ENCODE results near the gene HNRNPA1L2. TPM values are rescaled to one million over a fixed set of nuclear protein-coding genes. Genes with fewer than 3 reads are reported as not detected.
A peak's percentile ranks its signal among the peaks of the same experiment; 100 is the strongest.
"Not testable (repeated sequence)": the region's sequence is repeated elsewhere in the genome, so short reads cannot be mapped to it uniquely, and the experiment has no call there.

Gene HNRNPA1L2
- total RNA-seq (2021) = 10.6 and 11.1 TPM in 2 replicates
- long read RNA-seq = 0 reads

GRCh38 chr13:52642131-52642530, at the start of gene HNRNPA1L2:
TSS of gene HNRNPA1L2 (plus strand) at chr13:52642431. CDS start at chr13:52642493, 62 bp downstream.
- H3K4me1 Mint-ChIP-seq = peaks cover 0 to 9% of the 10 kb centered on the region in 2 experiments; a peak in 3 of 4 replicates
- no peaks in the 10 kb centered on the region for H3K27me3 Mint-ChIP-seq (ENCODE audit: low read depth)
- Histone ChIP-seq H2BK15ac (ENCODE audit: low read depth, low read length) (no peak within 1 kb of the TSS), H3K79me1 (ENCODE audit: insufficient read depth, low read depth, low read length, poor library complexity, severe bottlenecking) (no peaks in the 10 kb centered on the region), H3K27ac (ENCODE audit: insufficient read length, low read depth, low read length) (no peak within 1 kb of the TSS), H3K23me2 (ENCODE audit: insufficient read length, low read depth, low read length, poor library complexity, severe bottlenecking) (no peaks in the 10 kb centered on the region), H3K9ac (ENCODE audit: extremely low read depth, insufficient read length, low read length) (no peak within 1 kb of the TSS), H4K5ac (ENCODE audit: insufficient read length, low read depth, low read length) (no peak within 1 kb of the TSS), H3K4me1 (ENCODE audit: insufficient read depth, low read length) (no peaks in the 10 kb centered on the region), H3K4me2 (ENCODE audit: insufficient read depth, insufficient read length, low read length) (no peak within 1 kb of the TSS), H4K8ac (replicated peaks; ENCODE audit: insufficient read length, low read depth, low read length) (no peak within 1 kb of the TSS), H2BK120ac (ENCODE audit: low read depth, low read length, poor library complexity, severe bottlenecking) (no peak within 1 kb of the TSS), H3K27me3 (ENCODE audit: insufficient read depth, low read length) (no peaks in the 10 kb centered on the region), H2BK20ac (ENCODE audit: low read depth, low read length, poor library complexity, severe bottlenecking) (no peak within 1 kb of the TSS), H3K4ac (ENCODE audit: low read depth, low read length) (no peak within 1 kb of the TSS), H2AK5ac (ENCODE audit: insufficient read length, low read length) (no peak within 1 kb of the TSS), H3K79me2 (ENCODE audit: insufficient read depth, low read length) (no peaks in the 10 kb centered on the region), H4K91ac (ENCODE audit: insufficient read length, low read depth, low read length) (no peak within 1 kb of the TSS), H2AFZ (ENCODE audit: low read length) (no peak within 1 kb of the TSS), H4K20me1 (ENCODE audit: control insufficient read depth, insufficient read depth, insufficient read length) (no peaks in the 10 kb centered on the region), H3K18ac (ENCODE audit: insufficient read length, low read depth, low read length) (no peak within 1 kb of the TSS), H3K23ac (ENCODE audit: insufficient read length, low read depth, low read length) (no peak within 1 kb of the TSS), H3K9me3 (ENCODE audit: control insufficient read depth, low read depth, low read length) (no peaks in the 10 kb centered on the region), H3K56ac (ENCODE audit: insufficient read length, low read depth, low read length) (no peak within 1 kb of the TSS), H3K14ac (ENCODE audit: insufficient read depth, low read length) (no peak within 1 kb of the TSS), H2BK12ac (ENCODE audit: insufficient read length, low read depth, low read length) (no peak within 1 kb of the TSS), H3T11ph (ENCODE audit: low read length) (no peak within 1 kb of the TSS), H2BK5ac (ENCODE audit: insufficient read length, low read length) (no peak within 1 kb of the TSS)
- DNase-seq = no peak
- H3K4me3 Mint-ChIP-seq = no peak within 1 kb of the TSS
- H3K27ac Mint-ChIP-seq = peak within 1 kb of the TSS in 1 of 3 experiments; percentile 60; a peak in 1 of 7 replicates
- no peaks in the 10 kb centered on the region for H3K9me3 Mint-ChIP-seq
- no CpG with 5 or more reads among the region's 7 CpGs for WGBS (ENCODE audit: extremely low coverage, insufficient read length, low lambda C conversion rate)
- TF ChIP-seq CTCF (conservative IDR thresholded peaks at IDR 0.05) = no peak
- peaks cover 0 to 18% (median 2%) of the 10 kb centered on the region in 3 experiments; a peak in 3 of 7 replicates for H3K36me3 Mint-ChIP-seq (ENCODE audit: insufficient read depth in 1 of 3, low read depth in 3 of 3)

DNA sequence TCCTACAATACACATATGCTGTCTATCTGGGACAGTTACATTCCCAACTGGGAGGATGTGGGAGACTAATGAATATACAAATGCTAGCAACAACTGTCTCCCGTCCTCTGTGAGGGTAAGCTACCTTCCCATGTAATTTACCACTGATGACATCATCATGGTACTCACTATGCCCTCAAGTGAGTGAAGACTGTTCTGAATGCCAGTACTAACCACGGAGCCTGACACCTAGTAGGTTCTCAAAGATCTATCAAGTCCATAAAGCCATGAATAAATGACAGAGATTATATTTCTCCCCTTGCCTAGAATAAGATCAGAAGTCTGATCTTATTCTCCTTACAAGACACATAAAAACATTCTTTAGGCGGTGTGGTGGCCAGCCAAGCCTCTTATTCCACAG, 49.1 kb upstream of the HNRNPA1L2 start:
- H3K4me3 Mint-ChIP-seq; H2BK5ac ChIP-seq (ENCODE audit: insufficient read length, low read length); H3K27ac Mint-ChIP-seq; H3K23ac ChIP-seq (ENCODE audit: insufficient read length, low read depth, low read length); H2BK120ac ChIP-seq (ENCODE audit: low read depth, low read length, poor library complexity, severe bottlenecking); H2BK15ac ChIP-seq (ENCODE audit: low read depth, low read length); H3K56ac ChIP-seq (ENCODE audit: insufficient read length, low read depth, low read length); H3K27ac ChIP-seq (ENCODE audit: insufficient read length, low read depth, low read length); H3K27me3 Mint-ChIP-seq (ENCODE audit: low read depth); H4K91ac ChIP-seq (ENCODE audit: insufficient read length, low read depth, low read length); H3K9me3 ChIP-seq (ENCODE audit: control insufficient read depth, low read depth, low read length); H4K5ac ChIP-seq (ENCODE audit: insufficient read length, low read depth, low read length); H3K4ac ChIP-seq (ENCODE audit: low read depth, low read length); H3K79me2 ChIP-seq (ENCODE audit: insufficient read depth, low read length); H2BK12ac ChIP-seq (ENCODE audit: insufficient read length, low read depth, low read length); H3K14ac ChIP-seq (ENCODE audit: insufficient read depth, low read length); H3K23me2 ChIP-seq (ENCODE audit: insufficient read length, low read depth, low read length, poor library complexity, severe bottlenecking); H3K4me2 ChIP-seq (ENCODE audit: insufficient read depth, insufficient read length, low read length); H2AFZ ChIP-seq (ENCODE audit: low read length); H3K4me1 ChIP-seq (ENCODE audit: insufficient read depth, low read length); H2AK5ac ChIP-seq (ENCODE audit: insufficient read length, low read length); H3T11ph ChIP-seq (ENCODE audit: low read length); H3K9ac ChIP-seq (ENCODE audit: extremely low read depth, insufficient read length, low read length); H3K4me1 Mint-ChIP-seq; H3K27me3 ChIP-seq (ENCODE audit: insufficient read depth, low read length); H3K79me1 ChIP-seq (ENCODE audit: insufficient read depth, low read depth, low read length, poor library complexity, severe bottlenecking); H2BK20ac ChIP-seq (ENCODE audit: low read depth, low read length, poor library complexity, severe bottlenecking); H3K18ac ChIP-seq (ENCODE audit: insufficient read length, low read depth, low read length); H4K8ac ChIP-seq (replicated peaks; ENCODE audit: insufficient read length, low read depth, low read length); H4K20me1 ChIP-seq (ENCODE audit: control insufficient read depth, insufficient read depth, insufficient read length); DNase-seq; H3K9me3 Mint-ChIP-seq; H3K36me3 Mint-ChIP-seq (ENCODE audit: insufficient read depth in 1 of 3, low read depth in 3 of 3): not testable (repeated sequence)
- WGBS (ENCODE audit: extremely low coverage, insufficient read length, low lambda C conversion rate) = no CpG with 5 or more reads among the region's 3 CpGs
